Measurements from ENCODE around the gene TRIM59. TPM values are rescaled to one million over a fixed set of nuclear protein-coding genes. Genes with fewer than 3 reads are reported as not detected.

Gene TRIM59
- total and polyA plus RNA-seq, 2 of the 4 experiments (the other 2 are of a cell fraction): 8.0 to 65.4 TPM

DNA sequence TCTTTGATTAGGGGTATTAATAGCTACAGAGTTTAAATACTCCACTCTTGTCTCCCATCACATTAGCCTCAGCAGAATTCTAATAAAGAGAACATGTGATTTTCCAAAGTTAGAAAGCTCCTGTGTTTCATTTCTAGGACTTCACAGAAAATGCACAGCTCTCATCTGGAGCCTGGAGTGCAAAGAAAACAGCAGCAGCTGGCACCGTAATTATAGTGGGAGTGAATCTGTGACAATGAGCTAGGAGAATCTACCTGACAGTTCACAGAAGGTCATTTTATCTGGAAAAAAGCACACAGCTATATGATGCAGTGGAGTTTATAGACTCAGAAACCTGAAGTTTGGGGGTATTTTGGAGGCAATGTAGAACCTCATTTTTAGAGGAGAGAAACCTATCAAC lies 5.4 kb upstream of the TRIM59 start:
- H3K23ac ChIP-seq (ENCODE audit: low read depth, low read length): no peak overlapping the region
- no peak overlapping the region for H4K5ac ChIP-seq (ENCODE audit: low read depth, low read length)
- no peak overlapping the region for H2BK15ac ChIP-seq (ENCODE audit: low read depth, low read length)
- H2BK5ac ChIP-seq (ENCODE audit: low read depth, low read length, poor library complexity, severe bottlenecking): no peak overlapping the region
- H3K9me3 ChIP-seq (ENCODE audit: control insufficient read depth, insufficient read depth, low read length): no peaks in the 10 kb centered on the region
- H4K8ac ChIP-seq (ENCODE audit: low read depth in 2 of 2, low read length in 2 of 2): no peak overlapping the region
- H3K4ac ChIP-seq (ENCODE audit: low read depth, low read length): no peak overlapping the region
- no peak for TF ChIP-seq BHLHE40 (IDR thresholded peaks at IDR 0.05; ENCODE audit: low read depth, low read length)
- no peak for TF ChIP-seq FOS (IDR thresholded peaks at IDR 0.05; ENCODE audit: low read depth, low read length)
- TF ChIP-seq POLR2A (IDR thresholded peaks at IDR 0.05; ENCODE audit: low read depth, low read length): no peak
- no peak for TF ChIP-seq MXI1 (IDR thresholded peaks at IDR 0.05; ENCODE audit: borderline replicate concordance, low read depth, low read length)
- no peak for TF ChIP-seq CHD1 (IDR thresholded peaks at IDR 0.05; ENCODE audit: low read depth, low read length)
- no peak for TF ChIP-seq RAD21 (IDR thresholded peaks at IDR 0.05; ENCODE audit: low read length)
- no peak for TF ChIP-seq RFX5 (IDR thresholded peaks at IDR 0.05; ENCODE audit: low read depth, low read length)
- no peak for TF ChIP-seq NFE2L2 (IDR thresholded peaks at IDR 0.05; ENCODE audit: low read depth, low read length)
- TF ChIP-seq, protein P1, sequence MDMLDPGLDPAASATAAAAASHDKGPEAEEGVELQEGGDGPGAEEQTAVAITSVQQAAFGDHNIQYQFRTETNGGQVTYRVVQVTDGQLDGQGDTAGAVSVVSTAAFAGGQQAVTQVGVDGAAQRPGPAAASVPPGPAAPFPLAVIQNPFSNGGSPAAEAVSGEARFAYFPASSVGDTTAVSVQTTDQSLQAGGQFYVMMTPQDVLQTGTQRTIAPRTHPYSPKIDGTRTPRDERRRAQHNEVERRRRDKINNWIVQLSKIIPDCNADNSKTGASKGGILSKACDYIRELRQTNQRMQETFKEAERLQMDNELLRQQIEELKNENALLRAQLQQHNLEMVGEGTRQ (IDR thresholded peaks at IDR 0.05; ENCODE audit: low read depth, low read length): no peak
- TF ChIP-seq, protein P2, sequence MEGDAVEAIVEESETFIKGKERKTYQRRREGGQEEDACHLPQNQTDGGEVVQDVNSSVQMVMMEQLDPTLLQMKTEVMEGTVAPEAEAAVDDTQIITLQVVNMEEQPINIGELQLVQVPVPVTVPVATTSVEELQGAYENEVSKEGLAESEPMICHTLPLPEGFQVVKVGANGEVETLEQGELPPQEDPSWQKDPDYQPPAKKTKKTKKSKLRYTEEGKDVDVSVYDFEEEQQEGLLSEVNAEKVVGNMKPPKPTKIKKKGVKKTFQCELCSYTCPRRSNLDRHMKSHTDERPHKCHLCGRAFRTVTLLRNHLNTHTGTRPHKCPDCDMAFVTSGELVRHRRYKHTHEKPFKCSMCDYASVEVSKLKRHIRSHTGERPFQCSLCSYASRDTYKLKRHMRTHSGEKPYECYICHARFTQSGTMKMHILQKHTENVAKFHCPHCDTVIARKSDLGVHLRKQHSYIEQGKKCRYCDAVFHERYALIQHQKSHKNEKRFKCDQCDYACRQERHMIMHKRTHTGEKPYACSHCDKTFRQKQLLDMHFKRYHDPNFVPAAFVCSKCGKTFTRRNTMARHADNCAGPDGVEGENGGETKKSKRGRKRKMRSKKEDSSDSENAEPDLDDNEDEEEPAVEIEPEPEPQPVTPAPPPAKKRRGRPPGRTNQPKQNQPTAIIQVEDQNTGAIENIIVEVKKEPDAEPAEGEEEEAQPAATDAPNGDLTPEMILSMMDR (conservative IDR thresholded peaks at IDR 0.05; ENCODE audit: low read depth, low read length): no peak
- no peak for TF ChIP-seq CEBPB (IDR thresholded peaks at IDR 0.05; ENCODE audit: low read depth, low read length)
- TF ChIP-seq SMC3 (IDR thresholded peaks at IDR 0.05; ENCODE audit: low read depth, low read length): no peak
- TF ChIP-seq MAZ (IDR thresholded peaks at IDR 0.05; ENCODE audit: borderline replicate concordance, low read depth, low read length): no peak
- TF ChIP-seq RCOR1 (IDR thresholded peaks at IDR 0.05; ENCODE audit: insufficient replicate concordance, low read length): no peak
- TF ChIP-seq, protein P3, sequence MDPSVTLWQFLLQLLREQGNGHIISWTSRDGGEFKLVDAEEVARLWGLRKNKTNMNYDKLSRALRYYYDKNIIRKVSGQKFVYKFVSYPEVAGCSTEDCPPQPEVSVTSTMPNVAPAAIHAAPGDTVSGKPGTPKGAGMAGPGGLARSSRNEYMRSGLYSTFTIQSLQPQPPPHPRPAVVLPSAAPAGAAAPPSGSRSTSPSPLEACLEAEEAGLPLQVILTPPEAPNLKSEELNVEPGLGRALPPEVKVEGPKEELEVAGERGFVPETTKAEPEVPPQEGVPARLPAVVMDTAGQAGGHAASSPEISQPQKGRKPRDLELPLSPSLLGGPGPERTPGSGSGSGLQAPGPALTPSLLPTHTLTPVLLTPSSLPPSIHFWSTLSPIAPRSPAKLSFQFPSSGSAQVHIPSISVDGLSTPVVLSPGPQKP (IDR thresholded peaks at IDR 0.05; ENCODE audit: borderline replicate concordance, low read depth, low read length): no peak
- TF ChIP-seq MAFK (IDR thresholded peaks at IDR 0.05; ENCODE audit: low read depth, low read length): no peak
- H3K27ac ChIP-seq (ENCODE audit: insufficient read depth, low read length): no peak overlapping the region
- ATAC-seq (ENCODE audit: low read depth): no peak
- ChIA-PET POLR2A (ENCODE audit: unreplicated experiment) (no interaction called here), CTCF (no interaction called here)
- no peak overlapping the region for H3K4me3 ChIP-seq (ENCODE audit: insufficient read depth, low read depth, low read length)
- H2AFZ ChIP-seq (replicated peaks; ENCODE audit: low read length, poor library complexity): no peak overlapping the region
- in situ Hi-C loops (cut with MboI; ENCODE audit: low sequenced_read_pairs) (no loop called here), intact Hi-C loops (cut with micrococcal nuclease) (no loop called here), dilution Hi-C loops (cut with HindIII; ENCODE audit: low sequenced_read_pairs, unreplicated experiment) (no loop called here)
- H3K27me3 ChIP-seq (ENCODE audit: control insufficient read depth, insufficient read depth, low read length): no peaks in the 10 kb centered on the region
- no peak overlapping the region for H3K4me2 ChIP-seq (ENCODE audit: low read depth, low read length)
- no peaks in the 10 kb centered on the region for H3K36me3 ChIP-seq (ENCODE audit: control insufficient read depth, insufficient read depth, low read length)
- H4K20me1 ChIP-seq (ENCODE audit: insufficient read depth, low read length): no peaks in the 10 kb centered on the region
- H3K4me1 ChIP-seq (ENCODE audit: control insufficient read depth, insufficient read depth, low read length): peaks cover 6% of the 10 kb centered on the region
- H3K79me1 ChIP-seq (ENCODE audit: low read depth in 1 of 2, low read length in 2 of 2): peaks cover 0 to 10% of the 10 kb centered on the region in 2 experiments; a peak in 2 of 4 replicates
- no peak overlapping the region for H3K14ac ChIP-seq (replicated peaks; ENCODE audit: low read depth, low read length)
- no peak overlapping the region for H3K18ac ChIP-seq (ENCODE audit: low read depth, low read length)
- no CpG with 5 or more reads among the region's 1 CpG for WGBS, 2 experiments (ENCODE audit: extremely low coverage in 2 of 2, insufficient read length in 1 of 2)
- H2BK120ac ChIP-seq (ENCODE audit: low read depth, low read length): no peak overlapping the region
- BruUV-seq (replicated peaks): no TSS peak
- no peak overlapping the region for H3K9ac ChIP-seq (ENCODE audit: low read depth, low read length)
- no peak overlapping the region for H3K56ac ChIP-seq (ENCODE audit: extremely low read depth, insufficient read depth, low read length)
- peaks cover 3% of the 10 kb centered on the region; the same call in 1 of the 2 replicates for H3K9me1 ChIP-seq (ENCODE audit: insufficient read depth, low read length)
- H2BK20ac ChIP-seq (ENCODE audit: low read depth, low read length): no peak overlapping the region
- DNase-seq: no peak
- no peak overlapping the region for H2AK5ac ChIP-seq (ENCODE audit: low read depth, low read length)
- no peak overlapping the region for H2AK9ac ChIP-seq (replicated peaks; ENCODE audit: low read depth, low read length, poor library complexity)
- no peak overlapping the region for H4K91ac ChIP-seq (ENCODE audit: insufficient read depth, low read depth, low read length)
